ENCODE measurements around the gene HK1. TPM values are rescaled to one million over a fixed set of nuclear protein-coding genes. Genes with fewer than 3 reads are reported as not detected.

HK1 gene
- total RNA-seq, 2 donors from 2014 or later: 150 to 158 TPM

- Histone ChIP-seq H3K27ac (peak overlapping the region; percentile 37 to 52), H3K9me3 (no peaks in the 10 kb centered on the region), H3K27me3 (replicated peaks; ENCODE audit: insufficient read depth) (no peaks in the 10 kb centered on the region), H3K4me1 (ENCODE audit: control insufficient read depth in 1 of 2, low read depth in 2 of 2) (peaks cover 8 to 26% of the 10 kb centered on the region in 2 donors), H3K36me3 (peaks cover 38% of the 10 kb centered on the region), H3K4me3 (no peak overlapping the region)
- ATAC-seq (ENCODE audit: insufficient number of reproducible peaks, low FRiP score, low read depth) (peak; percentile 74), DNase-seq (ENCODE audit: low spot score) (peak; percentile 82)
- TF ChIP-seq CTCF (IDR thresholded peaks at IDR 0.05): peak; percentile 98
Observed at GRCh38 chr10:69392481-69393000, 114.2 kb downstream of the HK1 start.

- H3K36me3 ChIP-seq: peaks cover 45% of the 10 kb centered on the region
- H3K27me3 ChIP-seq (replicated peaks; ENCODE audit: insufficient read depth): no peaks in the 10 kb centered on the region
- no peak for ATAC-seq (ENCODE audit: insufficient number of reproducible peaks, low FRiP score, low read depth)
- no peak for TF ChIP-seq CTCF (IDR thresholded peaks at IDR 0.05)
- no peak for DNase-seq (ENCODE audit: low spot score)
- no peak overlapping the region for H3K4me3 ChIP-seq
- H3K4me1 ChIP-seq (ENCODE audit: control insufficient read depth in 1 of 2, low read depth in 2 of 2): peaks cover 8 to 26% of the 10 kb centered on the region in 2 donors
- no peaks in the 10 kb centered on the region for H3K9me3 ChIP-seq
- no peak overlapping the region for H3K27ac ChIP-seq
Observed at GRCh38 chr10:69394020-69394419, 115.7 kb downstream of the HK1 start.

GRCh38 chr10:69397972-69398371 lies 119.7 kb downstream of the HK1 start:
- ATAC-seq (ENCODE audit: insufficient number of reproducible peaks, low FRiP score, low read depth): no peak
- no peaks in the 10 kb centered on the region for H3K9me3 ChIP-seq
- H3K36me3 ChIP-seq: peaks cover 60% of the 10 kb centered on the region
- H3K27me3 ChIP-seq (replicated peaks; ENCODE audit: insufficient read depth): no peaks in the 10 kb centered on the region
- peaks cover 0 to 1% of the 10 kb centered on the region in 2 donors for H3K4me1 ChIP-seq (ENCODE audit: control insufficient read depth in 1 of 2, low read depth in 2 of 2)
- no peak for TF ChIP-seq CTCF (IDR thresholded peaks at IDR 0.05)
- no peak overlapping the region for H3K4me3 ChIP-seq
- no peak overlapping the region for H3K27ac ChIP-seq
- DNase-seq (ENCODE audit: low spot score): no peak

- Histone ChIP-seq H3K27ac (no peak overlapping the region), H3K4me3 (no peak overlapping the region), H3K4me1 (ENCODE audit: control insufficient read depth in 1 of 2, low read depth in 2 of 2) (peaks cover 0 to 6% of the 10 kb centered on the region in 2 donors), H3K9me3 (no peaks in the 10 kb centered on the region), H3K27me3 (replicated peaks; ENCODE audit: insufficient read depth) (no peaks in the 10 kb centered on the region), H3K36me3 (peaks cover 60% of the 10 kb centered on the region)
- TF ChIP-seq CTCF (IDR thresholded peaks at IDR 0.05): no peak
- DNase-seq (ENCODE audit: low spot score) (no peak), ATAC-seq (ENCODE audit: insufficient number of reproducible peaks, low FRiP score, low read depth) (no peak)
Observed at GRCh38 chr10:69398466-69398865, 120.2 kb downstream of the HK1 start.

- no peaks in the 10 kb centered on the region for H3K27me3 ChIP-seq (replicated peaks; ENCODE audit: insufficient read depth)
- no peak overlapping the region for H3K4me3 ChIP-seq
- H3K36me3 ChIP-seq: peaks cover 43% of the 10 kb centered on the region
- peaks cover 2 to 17% of the 10 kb centered on the region in 2 donors for H3K4me1 ChIP-seq (ENCODE audit: control insufficient read depth in 1 of 2, low read depth in 2 of 2)
- no peaks in the 10 kb centered on the region for H3K9me3 ChIP-seq
- no peak for TF ChIP-seq CTCF (IDR thresholded peaks at IDR 0.05)
- DNase-seq (ENCODE audit: low spot score) (no peak), ATAC-seq (ENCODE audit: insufficient number of reproducible peaks, low FRiP score, low read depth) (no peak)
- no peak overlapping the region for H3K27ac ChIP-seq
Observed at GRCh38 chr10:69400936-69401335, 122.6 kb downstream of the HK1 start.

Data from thoracic aorta (tissue), 2 donors.